ENCODE data around the gene CRTC3. TPM values are rescaled to one million over a fixed set of nuclear protein-coding genes. Genes with fewer than 3 reads are reported as not detected.

The CRTC3 gene
- total and polyA plus RNA-seq, 4 donors: 5.1 to 16.8 (median 7.6) TPM

DNA sequence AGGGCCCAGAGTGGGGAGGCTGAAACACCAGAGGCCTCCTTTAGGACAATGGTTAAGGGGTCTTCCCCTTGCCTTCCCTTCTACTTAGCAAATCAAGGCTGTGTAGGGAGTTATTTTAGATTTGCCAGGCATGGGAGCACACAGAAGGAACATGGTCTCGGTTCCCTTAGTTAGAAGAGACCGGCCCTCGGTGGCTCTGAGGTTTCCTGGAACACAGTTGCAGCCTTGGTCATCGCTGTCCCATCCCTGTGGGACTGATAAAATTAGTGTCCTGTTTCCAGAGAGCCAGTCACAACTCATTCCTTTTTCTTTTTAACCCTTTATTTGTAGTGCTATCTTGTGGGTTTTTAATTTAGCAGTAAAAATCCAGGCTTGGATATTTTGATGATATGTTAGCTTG is 81.4 kb downstream of the CRTC3 start (continued):
- TF ChIP-seq, protein P1, sequence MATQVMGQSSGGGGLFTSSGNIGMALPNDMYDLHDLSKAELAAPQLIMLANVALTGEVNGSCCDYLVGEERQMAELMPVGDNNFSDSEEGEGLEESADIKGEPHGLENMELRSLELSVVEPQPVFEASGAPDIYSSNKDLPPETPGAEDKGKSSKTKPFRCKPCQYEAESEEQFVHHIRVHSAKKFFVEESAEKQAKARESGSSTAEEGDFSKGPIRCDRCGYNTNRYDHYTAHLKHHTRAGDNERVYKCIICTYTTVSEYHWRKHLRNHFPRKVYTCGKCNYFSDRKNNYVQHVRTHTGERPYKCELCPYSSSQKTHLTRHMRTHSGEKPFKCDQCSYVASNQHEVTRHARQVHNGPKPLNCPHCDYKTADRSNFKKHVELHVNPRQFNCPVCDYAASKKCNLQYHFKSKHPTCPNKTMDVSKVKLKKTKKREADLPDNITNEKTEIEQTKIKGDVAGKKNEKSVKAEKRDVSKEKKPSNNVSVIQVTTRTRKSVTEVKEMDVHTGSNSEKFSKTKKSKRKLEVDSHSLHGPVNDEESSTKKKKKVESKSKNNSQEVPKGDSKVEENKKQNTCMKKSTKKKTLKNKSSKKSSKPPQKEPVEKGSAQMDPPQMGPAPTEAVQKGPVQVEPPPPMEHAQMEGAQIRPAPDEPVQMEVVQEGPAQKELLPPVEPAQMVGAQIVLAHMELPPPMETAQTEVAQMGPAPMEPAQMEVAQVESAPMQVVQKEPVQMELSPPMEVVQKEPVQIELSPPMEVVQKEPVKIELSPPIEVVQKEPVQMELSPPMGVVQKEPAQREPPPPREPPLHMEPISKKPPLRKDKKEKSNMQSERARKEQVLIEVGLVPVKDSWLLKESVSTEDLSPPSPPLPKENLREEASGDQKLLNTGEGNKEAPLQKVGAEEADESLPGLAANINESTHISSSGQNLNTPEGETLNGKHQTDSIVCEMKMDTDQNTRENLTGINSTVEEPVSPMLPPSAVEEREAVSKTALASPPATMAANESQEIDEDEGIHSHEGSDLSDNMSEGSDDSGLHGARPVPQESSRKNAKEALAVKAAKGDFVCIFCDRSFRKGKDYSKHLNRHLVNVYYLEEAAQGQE (IDR thresholded peaks at IDR 0.05): no peak
- no peak for TF ChIP-seq JUND (IDR thresholded peaks at IDR 0.05)

DNA sequence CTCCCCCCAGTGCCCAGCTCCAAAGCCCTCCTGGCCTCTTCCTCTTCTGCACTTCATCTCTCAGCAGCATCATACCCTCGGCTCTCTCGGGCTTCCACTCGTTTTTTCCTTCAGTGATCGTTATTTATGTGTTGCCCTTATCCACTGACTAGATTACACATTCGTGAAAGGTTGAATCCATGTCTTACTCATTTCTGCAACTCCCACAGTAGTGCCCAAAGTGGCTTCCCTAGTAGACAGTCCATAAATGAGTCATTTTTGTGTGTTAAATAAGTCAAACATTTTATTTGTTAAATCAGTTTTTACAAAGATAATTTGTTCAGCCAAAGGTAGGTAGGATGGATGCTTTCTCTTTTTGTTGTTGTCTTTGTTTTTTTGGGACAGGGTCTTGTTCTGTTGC is 87.4 kb downstream of the CRTC3 start:
- 90% methylated on average over 5 of the region's 5 CpGs for WGBS
- no peaks in the 10 kb centered on the region for H3K27me3 ChIP-seq (ENCODE audit: control insufficient read depth in 4 of 4, insufficient read depth in 4 of 4, low read length in 3 of 4)
- H3K9ac ChIP-seq (ENCODE audit: low read depth in 1 of 2, low read length in 2 of 2): no peak overlapping the region
- peaks cover 2 to 29% (median 9%) of the 10 kb centered on the region in 4 donors for H3K36me3 ChIP-seq (ENCODE audit: control insufficient read depth in 4 of 4, insufficient read depth in 3 of 4, low read depth in 1 of 4, low read length in 3 of 4)
- no peak overlapping the region for H3K4me3 ChIP-seq (ENCODE audit: low read depth in 1 of 3, low read length in 3 of 3)
- DNase-seq (ENCODE audit: low spot score): no peak
- TF ChIP-seq RXRA (IDR thresholded peaks at IDR 0.05): no peak
- TF ChIP-seq, protein P1 (IDR thresholded peaks at IDR 0.05): no peak
- TF ChIP-seq, protein P2, sequence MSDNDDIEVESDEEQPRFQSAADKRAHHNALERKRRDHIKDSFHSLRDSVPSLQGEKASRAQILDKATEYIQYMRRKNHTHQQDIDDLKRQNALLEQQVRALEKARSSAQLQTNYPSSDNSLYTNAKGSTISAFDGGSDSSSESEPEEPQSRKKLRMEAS (IDR thresholded peaks at IDR 0.05): no peak
- TF ChIP-seq GABPA (IDR thresholded peaks at IDR 0.05 in 1 of 2, conservative IDR thresholded peaks at IDR 0.05 in 1 of 2): no peak
- TF ChIP-seq NR2F2 (IDR thresholded peaks at IDR 0.05): no peak
- no peak for TF ChIP-seq JUND (IDR thresholded peaks at IDR 0.05)
- TF ChIP-seq FOXA2 (IDR thresholded peaks at IDR 0.05): no peak
- TF ChIP-seq SP1 (IDR thresholded peaks at IDR 0.05): no peak
- TF ChIP-seq, protein P3, sequence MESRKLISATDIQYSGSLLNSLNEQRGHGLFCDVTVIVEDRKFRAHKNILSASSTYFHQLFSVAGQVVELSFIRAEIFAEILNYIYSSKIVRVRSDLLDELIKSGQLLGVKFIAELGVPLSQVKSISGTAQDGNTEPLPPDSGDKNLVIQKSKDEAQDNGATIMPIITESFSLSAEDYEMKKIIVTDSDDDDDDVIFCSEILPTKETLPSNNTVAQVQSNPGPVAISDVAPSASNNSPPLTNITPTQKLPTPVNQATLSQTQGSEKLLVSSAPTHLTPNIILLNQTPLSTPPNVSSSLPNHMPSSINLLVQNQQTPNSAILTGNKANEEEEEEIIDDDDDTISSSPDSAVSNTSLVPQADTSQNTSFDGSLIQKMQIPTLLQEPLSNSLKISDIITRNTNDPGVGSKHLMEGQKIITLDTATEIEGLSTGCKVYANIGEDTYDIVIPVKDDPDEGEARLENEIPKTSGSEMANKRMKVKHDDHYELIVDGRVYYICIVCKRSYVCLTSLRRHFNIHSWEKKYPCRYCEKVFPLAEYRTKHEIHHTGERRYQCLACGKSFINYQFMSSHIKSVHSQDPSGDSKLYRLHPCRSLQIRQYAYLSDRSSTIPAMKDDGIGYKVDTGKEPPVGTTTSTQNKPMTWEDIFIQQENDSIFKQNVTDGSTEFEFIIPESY (IDR thresholded peaks at IDR 0.05): no peak
- TF ChIP-seq, protein P4, sequence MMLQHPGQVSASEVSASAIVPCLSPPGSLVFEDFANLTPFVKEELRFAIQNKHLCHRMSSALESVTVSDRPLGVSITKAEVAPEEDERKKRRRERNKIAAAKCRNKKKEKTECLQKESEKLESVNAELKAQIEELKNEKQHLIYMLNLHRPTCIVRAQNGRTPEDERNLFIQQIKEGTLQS (IDR thresholded peaks at IDR 0.05): no peak
- no peaks in the 10 kb centered on the region for H3K4me1 ChIP-seq (ENCODE audit: control insufficient read depth in 4 of 4, insufficient read depth in 4 of 4, low read length in 3 of 4)
- no peak overlapping the region for H3K27ac ChIP-seq (ENCODE audit: low read depth in 1 of 2, low read length in 2 of 2)
- no peaks in the 10 kb centered on the region for H3K9me3 ChIP-seq (ENCODE audit: control insufficient read depth in 4 of 4, low read length in 3 of 4)
